SK-N-SH (cell line): ENCODE results near the gene PITPNB. TPM values are rescaled to one million over a fixed set of nuclear protein-coding genes. Genes with fewer than 3 reads are reported as not detected.

Experiments
- CTCF ChIA-PET: fragments of 300-600, 350-600 bp; formaldehyde crosslinking; extraction: SDS; loops from one replicate; lab custom pipeline; 2021; lab: Yijun Ruan, JAX
- POLR2A ChIA-PET: fragments of 350-600 bp; sonication (Branson Sonifier 250); formaldehyde crosslinking; extraction: SDS; loops from one replicate; lab custom pipeline; 2020; ENCODE audit warnings: antibody characterized with exemption, inconsistent platforms; lab: Yijun Ruan, JAX
- DNase-seq: peaks from one replicate; pipeline ENCODE4 v3.0.0; 2012
- H2AFZ ChIP-seq: fragments of 200-600 bp; sonication (generic); 2 replicates; pipeline ENCODE4 v1.8.1; 2016; ENCODE audit warnings: antibody characterized with exemption, mild to moderate bottlenecking, low read depth
- H3F3A ChIP-seq: fragments of 200-600 bp; sonication (generic); replicated peaks from 2 replicates; pipeline ENCODE3; 2016; ENCODE audit warnings: antibody characterized with exemption, mild to moderate bottlenecking; ENCODE audit not compliant: insufficient read depth
- H3K27ac ChIP-seq, 2 experiments: fragments of 200-500 bp in 1 of 2; fragments of 200-600 bp in 1 of 2; sonication (Bioruptor generic) in 1 of 2; sonication (generic), shearing (Covaris generic) in 1 of 2; 2 replicates each; pipeline versions ENCODE4 v1.5.1 to v1.6.1; 2014 to 2016; ENCODE audit warnings: low read depth in 2 of 2, inconsistent platforms in 1 of 2, low read length in 1 of 2, mild to moderate bottlenecking in 1 of 2, mixed read lengths in 1 of 2
- H3K27me3 ChIP-seq: fragments of 200-600 bp; sonication (generic), shearing (Covaris generic); 2 replicates; pipeline ENCODE4 v1.6.1; 2016; ENCODE audit warnings: mixed run types; ENCODE audit not compliant: insufficient read depth
- H3K36me3 ChIP-seq, 2 experiments: fragments of 200-500 bp in 1 of 2; fragments of 200-600 bp in 1 of 2; sonication (Bioruptor generic) in 1 of 2; sonication (generic) in 1 of 2; replicated peaks in 1 of 2; 2 replicates each; pipeline versions ENCODE3 to v1.5.1; 2014 to 2016; ENCODE audit warnings: low read length in 1 of 2, mild to moderate bottlenecking in 1 of 2; ENCODE audit not compliant: insufficient read depth in 2 of 2, control insufficient read depth in 1 of 2
- H3K4me1 ChIP-seq, 2 experiments: fragments of 200-500 bp in 1 of 2; fragments of 200-600 bp in 1 of 2; sonication (Bioruptor generic) in 1 of 2; sonication (generic), shearing (Covaris generic) in 1 of 2; 2 replicates each; pipeline versions ENCODE4 v1.5.1 to v1.6.1; 2014 to 2016; ENCODE audit warnings: low read depth in 1 of 2, low read length in 1 of 2, mixed run types in 1 of 2; ENCODE audit not compliant: insufficient read depth in 2 of 2, control insufficient read depth in 1 of 2
- H3K4me2 ChIP-seq: fragments of 200-600 bp; sonication (generic), shearing (Covaris generic); 2 replicates; pipeline ENCODE4 v1.6.1; 2017; ENCODE audit warnings: mixed run types
- H3K4me3 ChIP-seq, 2 experiments: fragments of 200-500 bp in 1 of 2; fragments of 200-600 bp in 1 of 2; sonication (Bioruptor generic) in 1 of 2; sonication (generic), shearing (Covaris generic) in 1 of 2; 2 replicates each; pipeline versions ENCODE4 v1.5.1 to v1.8.1; 2014 to 2016; ENCODE audit warnings: low read depth in 2 of 2, inconsistent platforms in 1 of 2, low read length in 1 of 2, mild to moderate bottlenecking in 1 of 2, mixed read lengths in 1 of 2, moderate library complexity in 1 of 2
- H3K79me2 ChIP-seq: fragments of 200-600 bp; sonication (generic); 2 replicates; pipeline ENCODE4 v1.8.1; 2017; ENCODE audit warnings: mild to moderate bottlenecking; ENCODE audit not compliant: insufficient read depth
- H3K9ac ChIP-seq: fragments of 200-600 bp; sonication (generic); 2 replicates; pipeline ENCODE4 v1.6.1; 2017; ENCODE audit warnings: mixed run types
- H3K9me2 ChIP-seq: fragments of 200-600 bp; sonication (generic); 2 replicates; pipeline ENCODE4 v1.6.1; 2017; ENCODE audit warnings: mixed run types
- H3K9me3 ChIP-seq: fragments of 200-600 bp; sonication (generic); 2 replicates; pipeline ENCODE4 v1.6.1; 2017; ENCODE audit warnings: mixed run types, mild to moderate bottlenecking, moderate library complexity
- H4K20me1 ChIP-seq: fragments of 200-600 bp; sonication (generic); 2 replicates; pipeline ENCODE4 v1.6.1; 2017; ENCODE audit warnings: mild to moderate bottlenecking, mixed run types; ENCODE audit not compliant: insufficient read depth
- CTCF ChIP-seq: fragments of 200-600 bp; sonication (generic); IDR thresholded peaks from 2 replicates; pipeline ENCODE4 v1.6.1; 2017; ENCODE audit warnings: antibody characterized with exemption, mild to moderate bottlenecking, moderate library complexity
- EP300 ChIP-seq, 2 experiments: IDR thresholded peaks; 2 replicates each; pipeline versions ENCODE4 v1.4.0 to v1.6.1; 2012; ENCODE audit warnings: borderline replicate concordance in 1 of 2, low read depth in 1 of 2, low read length in 1 of 2
- EZH2phosphoT487 ChIP-seq: fragments of 200-600 bp; sonication (generic); IDR thresholded peaks from 2 replicates; pipeline ENCODE4 v1.6.1; 2017; ENCODE audit warnings: low read depth, mixed run types, mild to moderate bottlenecking, antibody characterized with exemption, moderate library complexity, borderline replicate concordance
- JUND ChIP-seq: IDR thresholded peaks from 2 replicates; pipeline ENCODE4 v1.4.0; 2012
- MEF2A ChIP-seq: IDR thresholded peaks from 2 replicates; pipeline ENCODE4 v1.4.0; 2012; ENCODE audit warnings: low read depth, borderline replicate concordance
- MXI1 ChIP-seq: IDR thresholded peaks from 2 replicates; pipeline ENCODE4 v1.6.1; 2012; ENCODE audit warnings: mild to moderate bottlenecking, low read depth, low read length, improper control_type of control experiment
- RAD21 ChIP-seq: IDR thresholded peaks from 2 replicates; pipeline ENCODE4 v1.6.1; 2012; ENCODE audit warnings: mild to moderate bottlenecking, low read length
- RCOR1 ChIP-seq: fragments of 150-350 bp; IDR thresholded peaks from 2 replicates; pipeline ENCODE4 v1.6.1; 2017; ENCODE audit warnings: antibody characterized with exemption, low read length
- RFX5 ChIP-seq: IDR thresholded peaks from 2 replicates; pipeline ENCODE4 v1.6.1; 2012; ENCODE audit warnings: mild to moderate bottlenecking, improper control_type of control experiment, low read length
- SIN3A ChIP-seq: IDR thresholded peaks from 2 replicates; pipeline ENCODE4 v1.6.1; 2012; ENCODE audit warnings: low read depth, mild to moderate bottlenecking, low read length, moderate library complexity, borderline replicate concordance
- TAF1 ChIP-seq: IDR thresholded peaks from 2 replicates; pipeline ENCODE4 v1.6.1; 2012; ENCODE audit warnings: low read depth, mild to moderate bottlenecking, low read length, moderate library complexity, borderline replicate concordance
- USF1 ChIP-seq: IDR thresholded peaks from 2 replicates; pipeline ENCODE4 v1.4.0; 2012; ENCODE audit warnings: low read depth, borderline replicate concordance
- YY1 ChIP-seq: IDR thresholded peaks from 2 replicates; pipeline ENCODE4 v1.4.0; 2012; ENCODE audit warnings: low read depth, mild to moderate bottlenecking
- WGBS: methylation state at CpG from one replicate; pipeline ENCODE4 v1.1.6; 2017; ENCODE audit warnings: low lambda C conversion rate; 5-methylcytosine and 5-hydroxymethylcytosine counted together
- polyA plus RNA-seq, 3 experiments: library from polyadenylated mRNA; depleted of rRNA; stranded (reverse); fragments of >200 nt; gene quantifications; 2 replicates each; pipeline ENCODE4 v1.2.3, GENCODE V29; 2012
- TF ChIP-seq, protein P1 (sequence below): IDR thresholded peaks from 2 replicates; pipeline ENCODE4; 2012

The PITPNB gene
- polyA plus RNA-seq, 1 of the 3 experiments (the other 2 are of a cell fraction): 32.3 TPM

GRCh38 chr22:27871306-27872014, 47.6 kb downstream of the PITPNB start:
- Histone ChIP-seq H3F3A (peaks cover 11% of the 10 kb centered on the region), H4K20me1 (peaks cover 15% of the 10 kb centered on the region), H3K4me3 (no peak overlapping the region), H3K9ac (no peak overlapping the region), H3K79me2 (peaks cover 49% of the 10 kb centered on the region), H3K9me2 (no peaks in the 10 kb centered on the region), H3K9me3 (no peaks in the 10 kb centered on the region), H3K27ac (no peak overlapping the region), H3K4me1 (peaks cover 26 to 28% of the 10 kb centered on the region in 2 experiments; a peak in 3 of 4 replicates), H3K36me3 (peaks cover 34 to 75% of the 10 kb centered on the region in 2 experiments), H2AFZ (no peak overlapping the region), H3K27me3 (no peaks in the 10 kb centered on the region), H3K4me2 (no peak overlapping the region)
- ChIA-PET POLR2A (interaction anchor here (0.6 kb wide), 1 partner anchor 137 kb away, joined by 3 read pairs; no protein-coding TSS in a partner anchor), CTCF (interaction anchor here (0.7 to 30.2 kb wide), 7 partner anchors 8 to 148 kb away, joined by 3 to 630 read pairs (median 5); no protein-coding TSS in a partner anchor)
- WGBS: 89% methylated on average over 2 of the region's 2 CpGs
- no peak for DNase-seq
- no peak for TF ChIP-seq MEF2A
- TF ChIP-seq TAF1: no peak
- TF ChIP-seq YY1: no peak
- TF ChIP-seq, protein P1, sequence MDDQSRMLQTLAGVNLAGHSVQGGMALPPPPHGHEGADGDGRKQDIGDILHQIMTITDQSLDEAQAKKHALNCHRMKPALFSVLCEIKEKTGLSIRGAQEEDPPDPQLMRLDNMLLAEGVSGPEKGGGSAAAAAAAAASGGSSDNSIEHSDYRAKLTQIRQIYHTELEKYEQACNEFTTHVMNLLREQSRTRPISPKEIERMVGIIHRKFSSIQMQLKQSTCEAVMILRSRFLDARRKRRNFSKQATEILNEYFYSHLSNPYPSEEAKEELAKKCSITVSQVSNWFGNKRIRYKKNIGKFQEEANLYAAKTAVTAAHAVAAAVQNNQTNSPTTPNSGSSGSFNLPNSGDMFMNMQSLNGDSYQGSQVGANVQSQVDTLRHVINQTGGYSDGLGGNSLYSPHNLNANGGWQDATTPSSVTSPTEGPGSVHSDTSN: no peak
- no peak for TF ChIP-seq EP300 (IDR thresholded peaks at IDR 0.05; ENCODE audit: borderline replicate concordance in 1 of 2, low read depth in 1 of 2, low read length in 1 of 2)

GRCh38 chr22:27870234-27871191, 48.5 kb downstream of the PITPNB start:
- TF ChIP-seq TAF1 (no peak), RFX5 (no peak), JUND (no peak), MXI1 (no peak), RAD21 (no peak), CTCF (no peak), EZH2phosphoT487 (no peak), RCOR1 (no peak), EP300 (IDR thresholded peaks at IDR 0.05; ENCODE audit: borderline replicate concordance in 1 of 2, low read depth in 1 of 2, low read length in 1 of 2) (no peak), SIN3A (no peak), USF1 (no peak)
- H3K9me2 ChIP-seq: no peaks in the 10 kb centered on the region
- H3K4me3 ChIP-seq: no peak overlapping the region
- peaks cover 23 to 28% of the 10 kb centered on the region in 2 experiments; a peak in 3 of 4 replicates for H3K4me1 ChIP-seq
- no peak overlapping the region for H3K4me2 ChIP-seq
- no peaks in the 10 kb centered on the region for H3K27me3 ChIP-seq
- H3K9me3 ChIP-seq: no peaks in the 10 kb centered on the region
- no peak overlapping the region for H3K9ac ChIP-seq
- POLR2A ChIA-PET: interaction anchor here (0.6 kb wide), 1 partner anchor 138 kb away, joined by 3 read pairs; no protein-coding TSS in a partner anchor
- H3F3A ChIP-seq: peaks cover 21% of the 10 kb centered on the region
- DNase-seq: no peak
- H3K36me3 ChIP-seq: peaks cover 30 to 67% of the 10 kb centered on the region in 2 experiments
- H2AFZ ChIP-seq: no peak overlapping the region
- H3K79me2 ChIP-seq: peaks cover 44% of the 10 kb centered on the region
- WGBS: 94% methylated on average over 2 of the region's 2 CpGs
- no peak overlapping the region; a peak in 1 of 4 replicates for H3K27ac ChIP-seq
- CTCF ChIA-PET: interaction anchor here (0.7 to 30.2 kb wide), 7 partner anchors 9 to 148 kb away, joined by 3 to 630 read pairs (median 5); no protein-coding TSS in a partner anchor
- H4K20me1 ChIP-seq: peaks cover 9% of the 10 kb centered on the region
